ENCODE data around the gene ALDH7A1. TPM values are rescaled to one million over a fixed set of nuclear protein-coding genes. Genes with fewer than 3 reads are reported as not detected.
"Not testable (repeated sequence)": the region's sequence is repeated elsewhere in the genome, so short reads cannot be mapped to it uniquely, and the experiment has no call there.

ALDH7A1 gene
- 21.2 and 27.2 TPM in 2 replicates for total RNA-seq (2014; rRNA removed; shearing (Covaris generic))
- polyA plus RNA-seq (2014; cell fraction: nucleus; rRNA removed): 27.1 and 38.6 TPM in 2 replicates

DNA sequence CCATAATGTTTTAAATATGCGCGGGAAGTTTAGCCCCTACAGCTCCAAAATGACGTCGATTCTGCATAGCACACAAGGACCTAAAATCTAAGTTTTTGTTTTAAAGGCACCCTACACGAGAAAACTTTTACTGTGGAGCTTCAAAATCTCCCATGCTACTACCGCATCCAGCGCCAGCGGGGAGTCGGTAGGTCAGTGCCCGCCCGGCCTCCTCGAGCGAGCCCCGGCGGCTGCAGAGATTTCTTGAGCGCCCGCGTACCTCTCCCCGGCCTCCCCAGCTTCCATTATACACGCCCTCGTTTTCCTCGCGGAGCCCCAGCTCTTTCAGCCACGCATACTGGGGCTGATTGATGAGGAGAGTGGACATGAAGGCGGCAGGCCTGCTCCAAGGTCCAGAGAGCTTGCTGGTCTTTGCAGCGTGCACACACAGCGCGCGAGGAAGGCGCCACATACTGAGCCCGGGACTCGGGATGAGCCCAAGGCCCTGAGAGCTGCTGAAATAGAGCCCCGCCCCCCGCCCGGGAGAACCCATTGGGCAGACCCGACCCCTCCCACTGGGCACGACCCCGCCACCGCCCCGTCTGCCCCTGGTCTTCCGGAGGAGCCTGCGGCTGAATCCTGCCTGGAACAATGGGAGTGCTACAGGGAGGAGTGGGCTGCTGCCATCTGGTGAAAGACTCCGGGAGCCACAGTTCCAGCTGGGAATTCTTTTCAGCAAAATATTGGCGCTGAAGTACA is at the start of gene ALDH7A1:
Gene ALDH7A1 (minus strand): TSS at position 472 of the 738 bp plus-strand sequence. CDS start 21 bp downstream, at position 451.
- peak; percentile 93 for DNase-seq (ENCODE audit: extremely low read depth, low read depth)

GRCh38 chr5:126641387-126641786 is 46.4 kb upstream of the ALDH7A1 start:
- no peak for DNase-seq (ENCODE audit: extremely low read depth, low read depth)

GRCh38 chr5:126640866-126641265 is 45.8 kb upstream of the ALDH7A1 start:
- no peak for DNase-seq (ENCODE audit: extremely low read depth, low read depth)

DNA sequence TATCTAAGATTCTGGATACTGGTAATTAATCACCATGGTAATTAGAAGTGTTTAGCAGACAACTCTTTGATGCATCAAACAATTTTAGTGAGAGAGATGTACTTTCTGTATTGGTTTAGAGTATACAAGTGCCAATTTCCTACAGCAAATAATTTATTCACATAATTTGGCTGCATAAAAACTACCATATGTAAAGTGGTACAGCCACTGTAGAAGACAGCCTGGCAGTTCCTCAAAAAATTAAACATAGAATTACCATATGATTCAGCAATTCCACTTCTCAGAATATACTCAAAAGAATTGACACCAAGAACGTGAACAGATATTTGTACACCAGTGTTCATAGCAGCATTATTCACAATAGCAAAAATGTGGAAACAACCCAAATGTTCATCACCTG is 41.9 kb upstream of the ALDH7A1 start:
- no peak for DNase-seq (ENCODE audit: extremely low read depth, low read depth)

DNA sequence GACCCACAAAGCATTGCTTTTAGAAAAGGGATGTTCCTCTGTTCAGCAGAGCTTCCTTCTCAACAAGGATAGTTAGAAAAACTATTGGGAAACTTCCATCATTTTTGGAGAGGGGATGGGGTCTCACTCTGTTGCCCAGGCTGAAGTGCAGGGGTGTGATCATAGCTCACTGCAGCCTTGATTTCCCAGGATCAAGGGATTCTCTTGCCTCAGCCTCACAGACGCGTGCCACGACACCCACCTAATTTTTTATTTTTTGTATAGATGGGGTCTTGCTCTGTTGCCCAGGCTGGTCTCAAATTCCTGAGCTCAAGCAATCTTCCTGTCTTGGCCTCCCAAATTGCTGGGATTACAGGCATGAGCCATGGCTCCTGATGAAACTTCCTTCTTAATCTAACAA is 40.6 kb upstream of the ALDH7A1 start:
- no peak for DNase-seq (ENCODE audit: extremely low read depth, low read depth)

- no peak for DNase-seq (ENCODE audit: extremely low read depth, low read depth)
These were observed 38.5 kb upstream of the ALDH7A1 start for GRCh38 chr5:126633552-126633951.

DNA sequence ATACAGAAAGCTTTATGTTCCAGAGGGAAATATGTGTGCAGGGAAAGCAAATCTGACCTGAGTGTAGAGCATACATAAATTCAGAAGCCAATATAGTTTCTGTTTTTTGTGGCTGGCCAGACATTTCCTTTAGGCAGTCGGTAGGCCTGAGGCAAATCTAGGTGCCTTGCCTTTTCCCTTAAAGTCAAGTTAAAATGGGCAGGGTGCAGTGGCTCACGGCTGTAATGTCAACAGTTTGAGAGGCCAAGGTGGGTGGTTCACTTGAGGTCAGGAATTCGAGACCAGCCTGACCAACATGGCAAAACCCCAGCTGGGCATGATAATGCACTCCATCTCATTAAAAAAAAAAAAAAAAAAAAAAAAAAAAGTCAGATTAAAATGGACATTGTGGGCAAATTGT is 36.9 kb upstream of the ALDH7A1 start:
- DNase-seq (ENCODE audit: extremely low read depth, low read depth): no peak

DNA sequence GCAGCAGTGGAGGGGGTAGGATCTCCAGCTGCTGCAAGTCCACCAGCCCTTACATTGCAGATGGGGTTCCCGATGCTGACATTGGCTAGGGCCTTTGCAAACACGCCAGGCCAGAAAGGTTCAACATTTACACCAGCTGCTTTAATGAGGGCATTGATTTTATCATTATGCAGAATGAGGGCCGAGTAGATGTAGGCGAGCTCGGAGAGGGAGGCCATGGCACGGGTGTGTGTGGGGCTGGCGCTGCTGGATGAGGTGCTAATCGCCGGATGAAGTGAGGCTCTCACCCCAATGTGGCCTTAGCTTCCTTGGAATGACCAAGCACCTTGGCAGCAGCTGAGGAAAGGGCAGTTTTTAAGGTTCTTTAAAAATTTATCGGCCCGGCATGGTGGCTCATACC is 33.1 kb upstream of the ALDH7A1 start:
- DNase-seq (ENCODE audit: extremely low read depth, low read depth): no peak

DNA sequence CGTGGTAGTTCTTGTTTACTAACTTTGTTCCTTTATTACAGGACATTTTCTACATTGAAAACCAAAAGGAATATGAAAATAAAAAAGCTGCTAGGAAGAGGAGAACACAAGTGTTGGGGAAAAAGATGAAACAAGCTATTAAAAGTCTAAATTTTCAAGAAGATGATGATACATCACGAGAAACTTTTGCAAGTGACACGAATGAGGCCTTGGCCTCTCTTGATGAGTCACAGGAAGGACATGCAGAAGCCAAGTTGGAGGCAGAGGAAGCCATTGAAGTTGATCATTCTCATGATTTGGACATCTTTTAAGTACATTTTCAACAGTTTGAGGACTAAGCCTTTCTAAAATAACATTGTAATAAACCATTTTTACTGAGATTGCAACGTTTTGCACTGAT is 29.5 kb upstream of the ALDH7A1 start:
- DNase-seq (ENCODE audit: extremely low read depth, low read depth): peak; percentile 12

GRCh38 chr5:126619781-126620180 is 24.8 kb upstream of the ALDH7A1 start:
- no peak for DNase-seq (ENCODE audit: extremely low read depth, low read depth)

- DNase-seq (ENCODE audit: extremely low read depth, low read depth): not testable (repeated sequence)
These were observed 22.6 kb upstream of the ALDH7A1 start for GRCh38 chr5:126617603-126618002.

DNA sequence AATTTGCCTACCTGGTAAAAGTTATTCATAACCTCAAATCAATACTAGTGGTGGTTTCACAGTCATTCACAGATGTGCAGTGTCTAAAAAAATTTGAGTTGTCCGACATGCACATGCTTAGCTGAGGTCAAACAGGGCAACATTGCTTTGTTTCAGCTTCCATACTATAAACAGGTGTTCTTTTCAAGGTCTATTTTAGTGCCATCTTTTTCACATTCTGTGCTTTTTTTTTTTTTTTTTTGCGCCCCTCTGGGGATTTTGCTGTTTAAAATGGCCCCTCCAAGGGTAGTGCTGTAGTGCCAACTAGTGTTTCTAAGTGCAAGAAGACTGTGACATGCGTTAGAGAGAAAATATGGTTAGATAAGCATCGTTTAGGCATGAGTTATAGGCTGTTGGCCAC is 20.3 kb upstream of the ALDH7A1 start:
- DNase-seq (ENCODE audit: extremely low read depth, low read depth): no peak

- DNase-seq (ENCODE audit: extremely low read depth, low read depth): no peak
These were observed 19.0 kb upstream of the ALDH7A1 start for GRCh38 chr5:126613941-126614592.

DNA sequence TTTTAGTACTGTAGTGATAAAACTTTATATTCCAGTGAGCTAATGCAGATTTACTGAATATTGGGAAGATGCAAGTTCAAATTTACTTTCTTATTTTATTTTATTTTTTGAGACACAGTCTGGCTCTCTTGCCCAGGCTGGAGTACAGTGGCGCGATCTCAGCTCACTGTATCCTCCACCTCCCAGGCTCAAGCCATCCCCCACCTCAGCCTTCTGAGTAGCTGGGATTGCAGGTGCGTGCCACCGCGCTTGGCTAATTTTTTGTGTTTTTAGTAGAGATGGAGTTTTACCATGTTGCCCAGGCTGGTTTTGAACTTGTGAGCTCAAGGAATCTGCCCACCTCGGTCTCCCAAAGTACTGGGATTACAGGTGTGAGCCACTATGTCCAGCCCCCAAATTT is 15.6 kb upstream of the ALDH7A1 start:
- no peak for DNase-seq (ENCODE audit: extremely low read depth, low read depth)

GRCh38 chr5:126610160-126610559 is 15.1 kb upstream of the ALDH7A1 start:
- DNase-seq (ENCODE audit: extremely low read depth, low read depth): no peak

GRCh38 chr5:126605525-126605924 is 10.5 kb upstream of the ALDH7A1 start:
- DNase-seq (ENCODE audit: extremely low read depth, low read depth): no peak

- DNase-seq (ENCODE audit: extremely low read depth, low read depth): no peak
These were observed 8.5 kb upstream of the ALDH7A1 start for GRCh38 chr5:126603402-126603991.

GRCh38 chr5:126600631-126601511 is 5.9 kb upstream of the ALDH7A1 start, which contains the start of gene PHAX:
TSS of gene PHAX (plus strand) at chr5:126600947. CDS start at chr5:126600963, 16 bp downstream.
- DNase-seq (ENCODE audit: extremely low read depth, low read depth): peak; percentile 73

DNA sequence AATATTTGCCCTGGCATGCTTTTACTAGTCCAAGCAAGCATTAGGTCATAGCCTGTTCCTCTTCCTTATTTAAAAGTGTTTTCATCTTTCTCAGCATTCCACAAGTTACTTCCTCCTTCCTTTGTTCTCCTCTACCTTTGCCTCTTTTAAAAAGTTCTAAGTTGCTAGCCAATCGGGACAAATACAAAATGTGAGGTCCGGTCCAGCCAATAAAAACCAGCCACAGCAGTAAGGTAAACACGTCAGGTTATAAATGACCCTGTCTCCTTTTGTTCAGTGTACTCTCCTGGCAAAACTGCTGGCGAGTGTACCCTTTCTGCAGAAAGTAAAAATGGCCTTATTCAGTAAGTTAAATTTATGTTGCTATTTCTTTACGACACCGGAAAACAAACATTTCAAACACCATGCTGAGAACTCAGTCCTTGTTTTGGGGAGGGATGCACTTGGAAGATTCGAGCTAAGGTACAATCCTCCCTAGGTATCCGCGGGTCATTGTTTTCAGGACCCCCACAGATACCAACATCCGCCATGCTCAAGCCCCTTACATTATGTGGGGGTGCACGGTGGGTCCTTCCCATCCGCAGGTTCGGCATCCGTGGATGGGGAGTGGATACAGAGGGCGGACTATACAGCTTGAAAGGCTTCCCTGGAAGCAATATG is 5.1 kb upstream of the ALDH7A1 start:
- DNase-seq (ENCODE audit: extremely low read depth, low read depth): not testable (repeated sequence)

DNA sequence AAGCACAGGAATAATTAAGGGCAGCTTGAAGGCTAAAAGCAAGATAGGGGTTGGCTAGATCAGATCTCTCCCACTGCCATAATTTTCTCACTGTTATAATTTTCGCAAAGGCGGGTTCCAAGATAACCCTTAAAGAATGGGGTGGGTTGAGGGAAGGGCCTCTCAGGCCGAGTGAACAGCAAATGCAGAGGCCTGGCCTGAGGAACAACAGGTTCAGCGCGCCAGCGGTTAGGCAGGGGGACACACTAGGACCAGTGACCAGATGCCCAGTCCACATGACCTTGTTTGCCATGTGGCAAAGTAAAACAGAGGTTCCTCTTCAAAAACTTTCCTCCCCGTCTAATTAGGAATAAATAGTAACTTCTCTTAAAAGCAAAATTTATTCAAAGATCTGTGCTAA is 4.5 kb upstream of the ALDH7A1 start:
- no peak for DNase-seq (ENCODE audit: extremely low read depth, low read depth)

All from NCI-H460 (cell line).